Activated naive CD4-positive, alpha-beta T cell treated with Interleukin-2 at 50 U/mL for 16 hours (primary cell): Measurements from ENCODE around the gene TTLL9.
"Not testable (repeated sequence)": the region's sequence is repeated elsewhere in the genome, so short reads cannot be mapped to it uniquely, and the experiment has no call there.

Source experiments
- DNase-seq: peaks from one replicate; pipeline ENCODE4 v3.0.0-alpha.2; 2020

TTLL9 gene

DNA sequence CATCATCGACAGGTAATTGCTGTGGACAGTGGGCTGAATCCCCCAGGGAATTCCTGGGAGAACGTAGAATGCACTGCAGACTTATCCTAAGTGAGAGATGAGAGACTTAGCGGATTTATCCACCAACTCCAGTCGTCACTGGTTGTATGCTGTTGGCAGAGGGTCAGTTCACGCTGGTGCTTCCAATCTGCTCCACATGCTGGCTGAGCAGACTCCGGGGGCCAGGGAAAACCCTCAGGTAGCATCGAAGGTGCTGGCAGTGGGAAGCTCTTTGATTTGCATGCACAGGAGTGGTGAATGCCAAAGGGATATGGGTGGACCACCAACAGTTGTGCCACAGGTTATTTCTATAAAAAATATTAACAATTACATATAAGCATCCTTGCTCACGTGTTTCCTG lies 20.2 kb downstream of the TTLL9 start:
- DNase-seq: no peak

GRCh38 chr20:31894980-31895675 lies 24.7 kb downstream of the TTLL9 start:
- no peak for DNase-seq

- no peak for DNase-seq
These were observed 25.6 kb downstream of the TTLL9 start for GRCh38 chr20:31896049-31896448.

DNA sequence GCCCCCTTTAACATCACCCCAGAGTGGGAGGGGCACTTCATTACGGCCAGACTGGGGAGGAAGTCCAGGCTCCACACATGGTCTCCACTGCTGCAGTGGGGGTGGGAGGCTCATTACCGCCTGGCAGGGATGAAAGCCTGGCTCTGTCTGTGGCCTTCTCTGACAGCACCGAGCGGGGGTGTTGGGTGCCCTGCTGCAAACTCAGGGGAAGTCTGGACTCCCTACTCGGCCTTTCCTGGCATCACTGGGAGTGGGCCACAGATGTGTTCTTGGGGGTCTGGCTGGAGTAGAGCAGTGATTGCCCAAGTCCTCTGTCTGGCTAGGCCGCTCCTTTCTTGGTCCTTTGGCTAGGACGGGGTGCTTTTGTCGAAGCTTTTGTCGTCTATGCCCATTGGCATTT lies 27.1 kb downstream of the TTLL9 start:
- no peak for DNase-seq

DNA sequence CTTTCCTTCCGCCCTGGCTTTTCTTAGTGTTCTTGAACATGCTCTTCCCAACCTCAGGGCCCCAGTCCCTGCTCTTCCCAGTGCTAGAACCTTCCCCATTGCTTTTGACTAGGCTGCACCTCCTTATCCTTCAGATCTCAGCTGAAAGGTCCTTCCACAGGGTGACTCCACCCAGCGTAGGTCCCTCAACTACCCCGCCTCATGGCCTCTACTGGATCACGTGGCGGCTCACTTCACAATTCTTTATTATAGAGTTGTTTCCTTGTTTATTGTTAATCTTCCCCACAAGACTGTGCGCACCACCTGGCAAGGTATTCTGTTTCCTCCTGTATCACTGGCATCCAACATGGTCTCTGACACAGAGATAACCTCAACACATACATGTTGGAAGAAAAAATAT lies 31.2 kb downstream of the TTLL9 start:
- DNase-seq: no peak

- DNase-seq: no peak
These were observed 33.4 kb downstream of the TTLL9 start for GRCh38 chr20:31903627-31904386.

DNA sequence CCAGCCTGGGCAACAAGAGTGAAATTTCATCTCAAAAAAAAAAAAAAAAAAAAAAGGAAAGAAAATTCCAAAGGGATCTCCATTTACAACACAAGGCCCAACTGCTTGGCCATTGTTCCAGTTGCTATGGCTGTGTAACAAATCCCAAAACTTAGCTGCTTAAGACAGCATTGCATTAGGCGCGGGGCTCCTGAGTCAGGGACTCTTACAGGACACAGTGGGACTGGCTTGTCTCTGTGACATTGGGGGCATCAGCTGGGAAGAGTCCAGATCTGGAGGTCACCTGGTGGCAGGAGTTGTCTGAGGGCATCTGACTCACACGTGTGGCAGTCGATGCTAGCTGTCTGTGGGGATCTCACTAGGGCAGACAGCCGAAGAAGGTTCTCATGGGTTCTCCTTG lies 35.6 kb downstream of the TTLL9 start:
- DNase-seq: no peak

- no peak for DNase-seq
These were observed 36.6 kb downstream of the TTLL9 start for GRCh38 chr20:31907046-31907445.

DNA sequence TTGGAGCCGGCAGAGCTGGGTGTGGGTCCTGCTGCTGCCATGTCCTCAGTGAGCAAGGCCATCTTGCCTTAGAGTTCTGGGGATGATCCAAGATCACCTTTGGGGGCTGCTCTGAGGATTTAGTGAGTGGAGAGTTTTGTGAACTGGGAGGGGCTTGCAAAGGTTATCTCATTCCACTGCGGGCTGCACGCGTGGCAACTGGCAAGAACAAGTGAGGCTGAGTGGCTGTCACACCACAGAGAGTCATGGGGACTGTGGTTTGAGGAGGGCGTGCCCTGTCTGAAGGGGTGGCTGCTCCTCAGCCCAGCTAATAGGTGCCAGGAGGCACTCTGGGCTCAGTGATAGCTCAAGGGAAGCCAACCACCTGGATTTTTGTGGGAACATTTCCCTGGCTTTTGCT lies 37.6 kb downstream of the TTLL9 start:
- DNase-seq: no peak

DNA sequence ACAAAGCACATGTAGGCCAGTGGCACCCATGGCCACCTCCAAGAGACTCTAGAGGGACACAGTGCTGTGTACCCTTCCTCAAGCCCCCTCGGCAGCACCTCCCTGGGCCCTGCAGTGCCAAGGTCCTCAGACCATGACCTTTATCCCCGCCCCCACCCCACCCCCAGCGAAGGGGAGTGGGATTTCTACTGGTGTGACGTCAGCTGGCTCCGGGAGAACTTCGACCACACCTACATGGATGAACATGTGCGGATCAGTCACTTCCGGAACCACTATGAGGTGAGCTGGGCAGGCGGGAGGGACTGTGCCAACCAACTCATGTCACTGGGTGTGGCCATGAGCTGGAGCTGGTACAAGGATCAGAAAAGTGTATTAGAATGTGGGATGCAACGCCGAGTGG lies 38.0 kb downstream of the TTLL9 start:
- no peak for DNase-seq

GRCh38 chr20:31909253-31910070 lies 39.0 kb downstream of the TTLL9 start:
- DNase-seq: no peak

DNA sequence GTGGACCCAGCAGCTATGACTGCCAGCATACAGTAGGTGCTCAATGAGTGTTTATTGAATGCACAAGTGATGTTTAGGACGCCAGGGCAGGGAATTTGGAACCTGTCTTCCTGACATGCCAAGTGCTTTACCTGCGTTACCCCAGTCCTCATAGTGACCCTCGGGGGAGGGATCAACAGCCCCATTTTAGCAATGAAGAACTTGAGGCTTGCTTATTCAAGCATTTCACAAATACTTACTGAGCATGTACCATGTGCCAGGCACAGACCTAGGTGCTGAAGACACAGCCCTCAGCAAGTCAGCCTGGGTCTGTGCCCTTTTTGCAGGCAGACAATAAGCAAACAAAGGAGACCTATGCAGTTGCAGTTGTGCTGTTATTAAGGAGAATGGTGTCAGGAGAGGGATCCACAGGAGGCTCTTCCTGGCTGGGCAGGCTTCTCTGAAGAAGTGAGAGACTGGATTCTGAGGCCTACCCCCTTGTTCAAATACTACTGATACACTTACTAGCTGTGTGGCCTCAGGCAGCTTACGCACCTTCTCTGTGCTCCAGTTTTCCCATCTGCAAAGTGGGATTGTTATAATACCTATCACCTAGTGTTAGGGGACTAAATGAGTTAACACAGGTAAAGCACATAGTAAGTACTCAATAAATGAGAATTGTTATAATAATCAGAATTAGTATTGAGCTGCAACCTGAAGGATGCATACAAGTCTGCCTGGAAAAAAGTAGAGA lies 39.8 kb downstream of the TTLL9 start:
- no peak for DNase-seq

GRCh38 chr20:31913431-31914157 lies 43.2 kb downstream of the TTLL9 start:
- no peak for DNase-seq

- no peak for DNase-seq
These were observed 43.7 kb downstream of the TTLL9 start for GRCh38 chr20:31914170-31914569.

GRCh38 chr20:31915491-31916280 lies 45.3 kb downstream of the TTLL9 start:
- DNase-seq: no peak

- no peak for DNase-seq
These were observed 46.3 kb downstream of the TTLL9 start for GRCh38 chr20:31916708-31917107.

GRCh38 chr20:31917962-31918412 lies 47.6 kb downstream of the TTLL9 start:
- DNase-seq: not testable (repeated sequence)

DNA sequence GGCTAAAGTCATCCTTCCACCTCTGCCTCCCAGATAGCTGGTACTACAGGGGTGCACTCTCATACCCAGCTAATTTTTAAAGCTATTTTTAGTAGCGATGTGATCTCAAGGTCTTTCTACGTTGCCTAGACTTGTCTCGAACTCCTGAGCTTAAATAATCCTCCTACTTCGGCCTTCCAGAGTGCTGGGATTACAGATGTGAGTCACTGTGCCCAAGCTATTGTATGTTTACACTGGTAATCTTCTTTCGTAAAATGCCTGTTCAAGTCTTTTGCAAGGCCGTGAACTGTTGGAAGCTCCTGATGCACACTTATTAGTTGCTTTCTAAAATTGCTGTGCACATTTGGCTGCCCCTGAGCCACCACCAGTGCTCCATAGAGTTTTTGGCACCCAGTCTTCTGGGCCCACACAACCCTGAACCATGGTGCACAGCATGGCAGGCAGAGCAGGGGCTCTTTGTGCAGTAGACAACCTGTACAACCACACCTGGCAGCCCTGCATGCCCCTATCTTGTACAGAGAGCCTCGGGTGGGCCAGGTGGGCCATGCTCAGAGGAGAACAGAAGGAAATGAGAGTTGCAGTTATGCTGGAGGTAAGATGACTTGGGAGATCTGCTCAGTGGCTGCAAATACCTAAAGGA lies 48.2 kb downstream of the TTLL9 start:
- DNase-seq: no peak

- no peak for DNase-seq
These were observed 49.1 kb downstream of the TTLL9 start for GRCh38 chr20:31919410-31920155.

- DNase-seq: no peak
These were observed 49.9 kb downstream of the TTLL9 start for GRCh38 chr20:31920275-31920855.
